CD14-positive monocyte (primary cell): ENCODE data around the gene GJA3. TPM values are rescaled to one million over a fixed set of nuclear protein-coding genes. Genes with fewer than 3 reads are reported as not detected.

Experiments
- DNase-seq, 3 donors: peaks; one replicate each; pipeline ENCODE4 v3.0.0-alpha.2; 2011 to 2022
- H2AFZ ChIP-seq: 2 replicates; pipeline ENCODE4 v1.6.0; 2012; ENCODE audit warnings: mild to moderate bottlenecking, low read depth, low read length, inconsistent platforms; ENCODE audit not compliant: insufficient read depth, poor library complexity, severe bottlenecking
- H3K27ac ChIP-seq, 2 donors: 1 replicate in 1 of 2; 2 replicates in 1 of 2; pipeline ENCODE4 v1.5.1; 2012 to 2013; ENCODE audit warnings: low read length in 2 of 2, control low read depth in 1 of 2, inconsistent platforms in 1 of 2, low read depth in 1 of 2, mild to moderate bottlenecking in 1 of 2
- H3K27me3 ChIP-seq, 2 donors: one replicate each; pipeline versions ENCODE4 v1.6.0 to v1.6.1; 2011 to 2013; ENCODE audit warnings: low read length in 2 of 2; ENCODE audit not compliant: control insufficient read depth in 2 of 2, insufficient read depth in 2 of 2
- H3K36me3 ChIP-seq, 2 donors: replicated peaks in 1 of 2; 1 replicate in 1 of 2; 2 replicates in 1 of 2; pipeline versions ENCODE4 v1.5.1 to v1.6.1; 2012 to 2013; ENCODE audit warnings: low read length in 2 of 2, control low read depth in 1 of 2, inconsistent platforms in 1 of 2, mild to moderate bottlenecking in 1 of 2; ENCODE audit not compliant: insufficient read depth in 2 of 2, control insufficient read depth in 1 of 2
- H3K4me1 ChIP-seq, 2 donors: 1 replicate in 1 of 2; 2 replicates in 1 of 2; pipeline versions ENCODE4 v1.5.1 to v1.6.1; 2012 to 2013; ENCODE audit warnings: low read length in 2 of 2, control low read depth in 1 of 2, inconsistent platforms in 1 of 2, mild to moderate bottlenecking in 1 of 2, moderate library complexity in 1 of 2; ENCODE audit not compliant: insufficient read depth in 2 of 2, control insufficient read depth in 1 of 2
- H3K4me2 ChIP-seq: replicated peaks from 2 replicates; pipeline ENCODE3; 2012; ENCODE audit warnings: low read length, moderate library complexity, mild to moderate bottlenecking; ENCODE audit not compliant: poor library complexity, severe bottlenecking; ENCODE audit errors: extremely low read depth
- H3K4me3 ChIP-seq, 3 experiments: fragments of 200-600 bp in 1 of 3; sonication (generic) in 1 of 3; replicated peaks in 1 of 3; 1 replicate in 2 of 3; 2 replicates in 1 of 3; pipeline ENCODE4 v1.5.1; 2011 to 2013; ENCODE audit warnings: low read length in 3 of 3, mild to moderate bottlenecking in 3 of 3, control low read depth in 2 of 3, low read depth in 2 of 3, inconsistent platforms in 1 of 3, moderate library complexity in 1 of 3
- H3K79me2 ChIP-seq: 2 replicates; pipeline ENCODE4 v1.6.0; 2012; ENCODE audit warnings: mild to moderate bottlenecking, control low read depth, inconsistent platforms, low read length, moderate library complexity; ENCODE audit not compliant: insufficient read depth
- H3K9ac ChIP-seq: 2 replicates; pipeline ENCODE4 v1.6.0; 2017; ENCODE audit warnings: low read length, mild to moderate bottlenecking; ENCODE audit not compliant: insufficient read depth, poor library complexity, severe bottlenecking
- H3K9me3 ChIP-seq, 2 donors: replicated peaks in 1 of 2; 1 replicate in 1 of 2; 2 replicates in 1 of 2; pipeline versions ENCODE4 v1.5.1 to v1.6.1; 2012 to 2013; ENCODE audit warnings: low read length in 2 of 2, control low read depth in 1 of 2; ENCODE audit not compliant: control insufficient read depth in 1 of 2, insufficient read depth in 1 of 2
- H4K20me1 ChIP-seq: 2 replicates; pipeline ENCODE4 v1.6.0; 2012; ENCODE audit warnings: mild to moderate bottlenecking, low read length, control low read depth, moderate library complexity; ENCODE audit not compliant: insufficient read depth
- H3K27ac Mint-ChIP-seq, 7 donors: one replicate each; pipeline ENCODE4 v1.8.0; 2020; ENCODE audit warnings: mild to moderate bottlenecking in 7 of 7, mixed read lengths in 7 of 7, moderate library complexity in 6 of 7, inconsistent platforms in 2 of 7
- H3K27me3 Mint-ChIP-seq, 3 donors: one replicate each; pipeline ENCODE4 v1.8.0; 2021 to 2022; ENCODE audit warnings: low read depth in 3 of 3, mild to moderate bottlenecking in 3 of 3, mixed read lengths in 3 of 3, moderate library complexity in 3 of 3, inconsistent platforms in 1 of 3
- H3K36me3 Mint-ChIP-seq, 2 donors: one replicate each; pipeline ENCODE4 v1.8.0; 2020; ENCODE audit warnings: mixed read lengths in 2 of 2, inconsistent platforms in 1 of 2, mild to moderate bottlenecking in 1 of 2
- H3K4me1 Mint-ChIP-seq: one replicate; pipeline ENCODE4 v1.8.0; 2020; ENCODE audit warnings: mild to moderate bottlenecking, mixed read lengths
- H3K4me3 Mint-ChIP-seq, 2 donors: one replicate each; pipeline ENCODE4 v1.8.0; 2020; ENCODE audit warnings: mild to moderate bottlenecking in 2 of 2, mixed read lengths in 2 of 2, moderate library complexity in 1 of 2
- H3K9me3 Mint-ChIP-seq, 7 donors: one replicate each; pipeline ENCODE4 v1.8.0; 2020 to 2022; ENCODE audit warnings: mixed read lengths in 7 of 7, mild to moderate bottlenecking in 6 of 7, moderate library complexity in 6 of 7, inconsistent platforms in 2 of 7
- WGBS: methylation state at CpG from one replicate; pipeline ENCODE4 v1.1.5; 2013; ENCODE audit warnings: missing lambda C conversion rate; ENCODE audit not compliant: insufficient coverage; 5-methylcytosine and 5-hydroxymethylcytosine counted together
- intact Hi-C, 2 donors: fragments of 100-400 bp; cut with micrococcal nuclease; formaldehyde crosslinking; loops; one replicate each; pipeline versions ENCODE4 v1.15.0 to v1.15.1; 2023
- polyA plus RNA-seq, 3 donors: library from polyadenylated mRNA; depleted of rRNA in 1 of 3; unstranded in 2 of 3; stranded (reverse) in 1 of 3; fragments of 300-500 nt in 2 of 3; fragments of >200 nt in 1 of 3; fragmentation: Illumina TruSeq in 2 of 3; gene quantifications; 1 replicate in 2 of 3; 2 replicates in 1 of 3; pipeline ENCODE4 v1.2.3, GENCODE V29; 2012 to 2021
- TF ChIP-seq, protein P1 (sequence below): fragments of 200-600 bp; IDR thresholded peaks from one replicate; pipeline ENCODE4 v1.8.0; 2022; ENCODE audit warnings: antibody characterized with exemption, mild to moderate bottlenecking

Gene GJA3
- polyA plus RNA-seq, 3 donors = not detected

DNA sequence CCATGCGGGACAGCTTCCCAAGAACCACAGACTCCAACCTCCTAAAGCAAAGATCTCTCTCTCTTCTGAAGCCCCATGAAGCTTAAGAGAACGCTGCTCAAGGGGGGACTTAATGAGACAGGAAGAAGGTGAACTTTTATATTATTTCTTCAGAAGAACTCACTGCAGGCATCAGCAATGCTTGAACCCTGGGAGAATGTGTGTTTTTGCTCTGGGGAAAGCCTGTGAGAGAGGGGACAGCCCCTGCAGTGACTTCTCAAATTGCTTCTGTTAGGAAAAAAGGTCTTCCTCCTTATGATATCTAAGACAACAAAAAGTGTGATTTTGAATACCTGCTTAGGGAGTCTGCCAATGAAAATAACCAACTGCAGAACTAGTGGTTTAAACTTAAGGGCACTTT, 23.0 kb downstream of the GJA3 start:
- Histone ChIP-seq H3K36me3 (no peaks in the 10 kb centered on the region), H3K9me3 (peaks cover 0 to 4% of the 10 kb centered on the region in 2 donors), H3K27me3 (peaks cover 36 to 70% of the 10 kb centered on the region in 2 donors), H3K27ac (no peak overlapping the region), H3K4me2 (no peak overlapping the region), H2AFZ (no peak overlapping the region), H3K4me3 (no peak overlapping the region), H3K4me1 (peaks cover 5 to 7% of the 10 kb centered on the region in 2 donors), H4K20me1 (no peaks in the 10 kb centered on the region), H3K79me2 (no peaks in the 10 kb centered on the region), H3K9ac (no peak overlapping the region)
- peaks cover 46 to 61% (median 53%) of the 10 kb centered on the region in 3 donors for H3K27me3 Mint-ChIP-seq
- WGBS = no CpG with 5 or more reads among the region's 2 CpGs
- TF ChIP-seq, protein P1, sequence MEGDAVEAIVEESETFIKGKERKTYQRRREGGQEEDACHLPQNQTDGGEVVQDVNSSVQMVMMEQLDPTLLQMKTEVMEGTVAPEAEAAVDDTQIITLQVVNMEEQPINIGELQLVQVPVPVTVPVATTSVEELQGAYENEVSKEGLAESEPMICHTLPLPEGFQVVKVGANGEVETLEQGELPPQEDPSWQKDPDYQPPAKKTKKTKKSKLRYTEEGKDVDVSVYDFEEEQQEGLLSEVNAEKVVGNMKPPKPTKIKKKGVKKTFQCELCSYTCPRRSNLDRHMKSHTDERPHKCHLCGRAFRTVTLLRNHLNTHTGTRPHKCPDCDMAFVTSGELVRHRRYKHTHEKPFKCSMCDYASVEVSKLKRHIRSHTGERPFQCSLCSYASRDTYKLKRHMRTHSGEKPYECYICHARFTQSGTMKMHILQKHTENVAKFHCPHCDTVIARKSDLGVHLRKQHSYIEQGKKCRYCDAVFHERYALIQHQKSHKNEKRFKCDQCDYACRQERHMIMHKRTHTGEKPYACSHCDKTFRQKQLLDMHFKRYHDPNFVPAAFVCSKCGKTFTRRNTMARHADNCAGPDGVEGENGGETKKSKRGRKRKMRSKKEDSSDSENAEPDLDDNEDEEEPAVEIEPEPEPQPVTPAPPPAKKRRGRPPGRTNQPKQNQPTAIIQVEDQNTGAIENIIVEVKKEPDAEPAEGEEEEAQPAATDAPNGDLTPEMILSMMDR = no peak
- H3K4me3 Mint-ChIP-seq = peak overlapping the region in 1 of 2 donors; percentile 72
- H3K9me3 Mint-ChIP-seq = peaks cover 0 to 7% (median 2%) of the 10 kb centered on the region in 7 donors
- intact Hi-C loops = no loop called here
- peaks cover 9% of the 10 kb centered on the region for H3K4me1 Mint-ChIP-seq
- no peak overlapping the region for H3K27ac Mint-ChIP-seq
- H3K36me3 Mint-ChIP-seq = peaks cover 0 to 3% of the 10 kb centered on the region in 2 donors
- DNase-seq = no peak

DNA sequence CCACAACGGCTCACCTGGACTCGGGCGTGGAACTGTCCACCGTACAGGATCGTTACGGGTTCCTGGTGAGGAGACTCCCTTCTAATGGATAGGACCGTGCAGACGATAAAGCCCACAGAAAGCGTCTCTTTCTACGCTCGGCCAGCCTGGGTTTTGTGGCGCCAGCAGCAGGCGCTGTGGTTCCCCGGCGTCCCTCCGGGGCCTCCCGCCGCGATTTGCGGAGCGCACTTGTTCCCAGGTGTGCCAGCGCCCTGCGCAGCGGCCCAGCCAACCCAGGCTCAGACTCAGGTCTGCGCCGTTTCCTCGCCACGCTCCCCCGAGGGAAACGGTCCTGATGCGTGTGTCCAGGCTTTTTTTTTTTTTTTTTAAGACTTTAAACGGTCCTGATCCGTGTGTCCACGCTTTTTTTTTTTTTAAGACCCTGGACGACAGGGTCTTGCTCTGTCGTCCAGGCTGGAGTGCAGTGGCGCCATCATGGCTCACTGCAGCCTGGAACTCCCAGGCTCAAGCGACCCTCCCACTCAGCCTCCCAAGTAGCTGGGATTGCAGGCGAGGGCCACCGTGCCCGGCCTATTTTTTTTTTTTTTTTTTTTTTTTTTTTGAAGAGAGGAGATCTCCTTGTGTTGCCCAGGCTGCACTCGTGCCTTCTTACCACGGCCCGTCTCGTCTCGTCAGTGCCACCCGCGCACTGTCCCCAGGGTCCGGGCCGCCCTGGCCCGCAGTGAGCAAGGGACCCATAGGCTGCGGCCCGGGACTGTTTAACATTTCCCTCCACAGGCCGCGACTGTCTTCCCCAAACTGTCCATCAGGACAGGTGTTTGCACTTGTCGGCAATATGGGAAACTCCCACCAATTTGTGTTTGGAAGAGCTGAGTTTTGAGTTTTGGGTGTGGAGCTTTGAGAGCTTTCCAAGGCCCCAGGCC, 23.8 kb downstream of the GJA3 start:
- Mint-ChIP-seq H3K27ac (no peak overlapping the region), H3K9me3 (peaks cover 0 to 5% (median 0%) of the 10 kb centered on the region in 7 donors), H3K36me3 (peaks cover 0 to 2% of the 10 kb centered on the region in 2 donors), H3K4me3 (peak overlapping the region in 1 of 2 donors; percentile 72), H3K4me1 (peaks cover 9% of the 10 kb centered on the region), H3K27me3 (peaks cover 39 to 55% (median 49%) of the 10 kb centered on the region in 3 donors)
- no peaks in the 10 kb centered on the region for H3K9me3 ChIP-seq
- H3K4me3 ChIP-seq = no peak overlapping the region
- no peaks in the 10 kb centered on the region for H3K79me2 ChIP-seq
- H3K36me3 ChIP-seq = no peaks in the 10 kb centered on the region
- TF ChIP-seq, protein P1 = peak; percentile 26
- H3K27ac ChIP-seq = no peak overlapping the region
- H3K9ac ChIP-seq = no peak overlapping the region
- H4K20me1 ChIP-seq = no peaks in the 10 kb centered on the region
- H3K4me1 ChIP-seq = peaks cover 5 to 7% of the 10 kb centered on the region in 2 donors
- H3K27me3 ChIP-seq = peaks cover 35 to 61% of the 10 kb centered on the region in 2 donors
- no peak overlapping the region for H3K4me2 ChIP-seq
- intact Hi-C loops = no loop called here
- no peak for DNase-seq
- no peak overlapping the region for H2AFZ ChIP-seq
- WGBS = 18% methylated on average over 46 of the region's 56 CpGs
